WTC11 (cell line): Measurements from ENCODE around the gene LCE6A. TPM values are rescaled to one million over a fixed set of nuclear protein-coding genes. Genes with fewer than 3 reads are reported as not detected.

Experiments used
- ATAC-seq: fragments of 200-7000 bp; cut with Tn5 transposase; 2 replicates; pipeline ENCODE4 v1.10.0; 2021; ENCODE audit warnings: mild to moderate bottlenecking, moderate library complexity
- CTCF ChIA-PET: fragments of 300-600 bp; sonication (Branson Sonifier 250); formaldehyde crosslinking; loops from one replicate; lab custom pipeline; 2021; ENCODE audit warnings: antibody characterized with exemption; lab: Charles Lee
- POLR2A ChIA-PET: fragments of 350-600 bp; sonication (Branson Sonifier 250); formaldehyde crosslinking; loops from one replicate; lab custom pipeline; 2021; ENCODE audit warnings: antibody characterized with exemption; lab: Charles Lee
- DNase-seq: peaks from one replicate; pipeline ENCODE4 v3.0.0; 2021; ENCODE audit warnings: low spot score
- H3K27ac Mint-ChIP-seq: 2 replicates; pipeline ENCODE4 v1.8.0; 2021; ENCODE audit warnings: mixed read lengths
- H3K27me3 Mint-ChIP-seq: 2 replicates; pipeline ENCODE4 v1.8.0; 2021; ENCODE audit warnings: low read depth, mild to moderate bottlenecking, moderate library complexity, mixed read lengths
- H3K36me3 Mint-ChIP-seq: 2 replicates; pipeline ENCODE4 v1.8.0; 2021; ENCODE audit warnings: mixed read lengths
- H3K4me1 Mint-ChIP-seq: 2 replicates; pipeline ENCODE4 v1.8.0; 2022; ENCODE audit warnings: mixed read lengths
- H3K4me3 Mint-ChIP-seq: 2 replicates; pipeline ENCODE4 v1.8.0; 2021; ENCODE audit warnings: mild to moderate bottlenecking, moderate library complexity, mixed read lengths
- H3K9me3 Mint-ChIP-seq: 2 replicates; pipeline ENCODE4 v1.8.0; 2021; ENCODE audit warnings: mixed read lengths
- AFF4 ChIP-seq: sonication (generic); formaldehyde crosslinking; IDR thresholded peaks from 2 replicates; pipeline ENCODE4 v1.8.1; 2023; ENCODE audit warnings: mild to moderate bottlenecking, missing genetic modification reagents, borderline replicate concordance
- CREB1 ChIP-seq: sonication (generic); formaldehyde crosslinking; IDR thresholded peaks from 2 replicates; pipeline ENCODE4 v1.8.0; 2023; ENCODE audit warnings: mild to moderate bottlenecking, missing genetic modification reagents
- EMX1 ChIP-seq: fragments of 250-450 bp; sonication (Bioruptor Pico); IDR thresholded peaks from 2 replicates; pipeline ENCODE4 v1.8.0; 2021; ENCODE audit warnings: mild to moderate bottlenecking
- IRF1 ChIP-seq: sonication (generic); formaldehyde crosslinking; IDR thresholded peaks from 2 replicates; pipeline ENCODE4 v1.8.0; 2023; ENCODE audit warnings: missing genetic modification reagents
- PRDM15 ChIP-seq: sonication (generic); formaldehyde crosslinking; IDR thresholded peaks from 2 replicates; pipeline ENCODE4 v1.8.0; 2022; ENCODE audit warnings: missing genetic modification reagents
- ZNF416 ChIP-seq: fragments of 250-450 bp; sonication (Bioruptor Pico); IDR thresholded peaks from 2 replicates; pipeline ENCODE4 v1.9.0; 2021; ENCODE audit warnings: mild to moderate bottlenecking, inconsistent platforms
- ZNF423 ChIP-seq: fragments of 250-450 bp; sonication (Bioruptor Pico); IDR thresholded peaks from 2 replicates; pipeline ENCODE4 v2.1.2; 2022; ENCODE audit warnings: mild to moderate bottlenecking, moderate library complexity
- ZNF512 ChIP-seq: sonication (generic); formaldehyde crosslinking; IDR thresholded peaks from 2 replicates; pipeline ENCODE4 v1.8.1; 2022; ENCODE audit warnings: missing genetic modification reagents, borderline replicate concordance
- ZNF532 ChIP-seq: fragments of 250-450 bp; sonication (Bioruptor Pico); IDR thresholded peaks from 2 replicates; pipeline ENCODE4 v1.9.0; 2021; ENCODE audit warnings: mild to moderate bottlenecking, borderline replicate concordance
- total RNA-seq: library from RNA; stranded (reverse); gene quantifications from 3 replicates; pipeline ENCODE4 v1.2.3, GENCODE V29; 2021

Gene LCE6A
- total RNA-seq, 1 experiment from 2014 or later, result not detected

- TF ChIP-seq PRDM15 (CRISPR knock-in tag), result no peak
Measured at GRCh38 chr1:152801333-152801732, 41.3 kb upstream of the LCE6A start (continued).

- Mint-ChIP-seq H3K27me3 (peaks cover 8% of the 10 kb centered on the region), H3K4me1 (no peaks in the 10 kb centered on the region), H3K36me3 (peaks cover 70% of the 10 kb centered on the region), H3K4me3 (no peak within 1 kb of the TSS), H3K9me3 (peaks cover 88% of the 10 kb centered on the region), H3K27ac (no peak within 1 kb of the TSS)
- DNase-seq (no peak), ATAC-seq (no peak)
- CTCF ChIA-PET, result no interaction called here
- POLR2A ChIA-PET, result no interaction called here
- TF ChIP-seq AFF4 (CRISPR knock-in tag) (no peak), ZNF423 (CRISPR knock-in tag) (no peak), IRF1 (CRISPR knock-in tag) (no peak), ZNF532 (no peak), ZNF416 (CRISPR knock-in tag) (no peak), CREB1 (no peak), ZNF512 (CRISPR knock-in tag) (no peak), EMX1 (CRISPR knock-in tag) (no peak)
Measured at GRCh38 chr1:152806576-152806975, 36.1 kb upstream of the LCE6A start, which contains the start of gene LCE1C. Gene LCE1C (minus strand): TSS chr1:152806651. CDS start chr1:152805478, 1,173 bp downstream.
